Calu3 (cell line): ENCODE measurements around the gene AMD1. TPM values are rescaled to one million over a fixed set of nuclear protein-coding genes. Genes with fewer than 3 reads are reported as not detected.
A peak's percentile ranks its signal among the peaks of the same experiment; 100 is the strongest.

Experiments used
- BruUV-seq: library from RNA; stranded (reverse); fragments of 400-500 nt; replicated peaks from 2 replicates; lab custom pipeline; 2021; lab: Mats Ljungman, UMichigan
- CTCF ChIA-PET: fragments of 300-600 bp; sonication (Branson Sonifier 250); formaldehyde crosslinking; loops from one replicate; lab custom pipeline; 2022; ENCODE audit warnings: antibody characterized with exemption; lab: Charles Lee
- DNase-seq: peaks from one replicate; pipeline ENCODE4 v3.0.0; 2022
- H3K27ac Mint-ChIP-seq: one replicate; pipeline ENCODE4 v1.8.0; 2022; ENCODE audit warnings: mixed read lengths; ENCODE audit not compliant: unreplicated experiment
- H3K27me3 Mint-ChIP-seq: one replicate; pipeline ENCODE4 v1.8.0; 2022; ENCODE audit warnings: mixed read lengths; ENCODE audit not compliant: unreplicated experiment
- H3K36me3 Mint-ChIP-seq: one replicate; pipeline ENCODE4 v1.8.0; 2022; ENCODE audit warnings: mild to moderate bottlenecking, moderate library complexity, mixed read lengths; ENCODE audit not compliant: insufficient read depth, unreplicated experiment
- H3K4me1 Mint-ChIP-seq: one replicate; pipeline ENCODE4 v1.8.0; 2022; ENCODE audit warnings: mild to moderate bottlenecking, low read depth, mixed read lengths; ENCODE audit not compliant: unreplicated experiment
- H3K4me3 Mint-ChIP-seq: one replicate; pipeline ENCODE4 v1.8.0; 2022; ENCODE audit warnings: mild to moderate bottlenecking, low read depth, moderate library complexity, mixed read lengths; ENCODE audit not compliant: unreplicated experiment
- H3K9me3 Mint-ChIP-seq: one replicate; pipeline ENCODE4 v1.8.0; 2022; ENCODE audit warnings: low read depth, mixed read lengths; ENCODE audit not compliant: unreplicated experiment
- intact Hi-C: fragments of 100-400 bp; cut with micrococcal nuclease; formaldehyde crosslinking; loops from one replicate; pipeline ENCODE4 v1.10.0; 2022; ENCODE audit not compliant: unreplicated experiment
- total RNA-seq: library from RNA; stranded (reverse); gene quantifications from 2 replicates; pipeline ENCODE4 v1.2.3, GENCODE V29; 2022
- TF ChIP-seq, protein P1 (sequence below): fragments of 200-600 bp; IDR thresholded peaks from one replicate; pipeline ENCODE4 v1.8.0; 2022; ENCODE audit warnings: antibody characterized with exemption; ENCODE audit not compliant: unreplicated experiment

Gene AMD1
- total RNA-seq, 1 experiment from 2014 or later: 74.0 TPM

- TF ChIP-seq, protein P1, sequence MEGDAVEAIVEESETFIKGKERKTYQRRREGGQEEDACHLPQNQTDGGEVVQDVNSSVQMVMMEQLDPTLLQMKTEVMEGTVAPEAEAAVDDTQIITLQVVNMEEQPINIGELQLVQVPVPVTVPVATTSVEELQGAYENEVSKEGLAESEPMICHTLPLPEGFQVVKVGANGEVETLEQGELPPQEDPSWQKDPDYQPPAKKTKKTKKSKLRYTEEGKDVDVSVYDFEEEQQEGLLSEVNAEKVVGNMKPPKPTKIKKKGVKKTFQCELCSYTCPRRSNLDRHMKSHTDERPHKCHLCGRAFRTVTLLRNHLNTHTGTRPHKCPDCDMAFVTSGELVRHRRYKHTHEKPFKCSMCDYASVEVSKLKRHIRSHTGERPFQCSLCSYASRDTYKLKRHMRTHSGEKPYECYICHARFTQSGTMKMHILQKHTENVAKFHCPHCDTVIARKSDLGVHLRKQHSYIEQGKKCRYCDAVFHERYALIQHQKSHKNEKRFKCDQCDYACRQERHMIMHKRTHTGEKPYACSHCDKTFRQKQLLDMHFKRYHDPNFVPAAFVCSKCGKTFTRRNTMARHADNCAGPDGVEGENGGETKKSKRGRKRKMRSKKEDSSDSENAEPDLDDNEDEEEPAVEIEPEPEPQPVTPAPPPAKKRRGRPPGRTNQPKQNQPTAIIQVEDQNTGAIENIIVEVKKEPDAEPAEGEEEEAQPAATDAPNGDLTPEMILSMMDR: peak; percentile 40
- Mint-ChIP-seq H3K27me3 (no peaks in the 10 kb centered on the region), H3K4me3 (peak overlapping the region; percentile 85), H3K9me3 (no peaks in the 10 kb centered on the region), H3K4me1 (peaks cover 51% of the 10 kb centered on the region), H3K36me3 (peaks cover 55% of the 10 kb centered on the region), H3K27ac (peak overlapping the region; percentile 87)
- DNase-seq: peak; percentile 29
- CTCF ChIA-PET: interaction anchor here (0.6 to 3.0 kb wide), 7 partner anchors 17 to 260 kb away, joined by 3 to 31 read pairs (median 3); partner anchors contain the start of gene CDK19
- no TSS peak for BruUV-seq
- intact Hi-C loops: loop anchor here (1.0 to 5.0 kb wide), 3 partner anchors 132 to 352 kb away; no protein-coding TSS in a partner anchor
Observed at GRCh38 chr6:110878751-110879522, 4.4 kb downstream of the AMD1 start.

DNA sequence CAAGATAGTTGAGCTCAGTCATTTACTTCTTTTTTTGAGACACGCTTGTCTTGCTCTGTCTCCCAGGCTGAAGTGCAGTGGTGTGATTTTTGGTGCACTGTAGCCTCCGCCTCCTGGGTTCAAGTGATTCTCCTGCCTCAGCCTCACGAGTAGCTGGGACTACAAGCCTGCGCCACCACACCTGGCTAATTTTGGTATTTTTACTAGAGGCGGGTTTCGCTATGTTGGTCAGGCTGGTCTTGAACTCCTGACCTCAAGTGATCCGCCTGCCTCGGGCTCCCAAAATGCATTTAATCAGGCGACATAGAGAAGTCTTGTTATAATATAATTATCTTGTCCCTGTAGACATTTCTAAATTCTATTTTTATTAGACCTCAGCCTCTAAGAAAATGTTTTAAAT lies 6.1 kb downstream of the AMD1 start:
- Mint-ChIP-seq H3K27ac (no peak overlapping the region), H3K4me1 (peaks cover 62% of the 10 kb centered on the region), H3K36me3 (peaks cover 44% of the 10 kb centered on the region), H3K9me3 (no peaks in the 10 kb centered on the region), H3K27me3 (no peaks in the 10 kb centered on the region), H3K4me3 (peak overlapping the region; percentile 85)
- no TSS peak for BruUV-seq
- CTCF ChIA-PET: interaction anchor here (0.7 to 3.0 kb wide), 3 partner anchors 66 to 249 kb away, joined by 4 to 31 read pairs (median 5); partner anchors contain the start of gene CDK19
- intact Hi-C loops: loop anchor here (5.0 kb wide), 1 partner anchor 343 kb away; no protein-coding TSS in a partner anchor
- TF ChIP-seq, protein P1: no peak
- DNase-seq: no peak

DNA sequence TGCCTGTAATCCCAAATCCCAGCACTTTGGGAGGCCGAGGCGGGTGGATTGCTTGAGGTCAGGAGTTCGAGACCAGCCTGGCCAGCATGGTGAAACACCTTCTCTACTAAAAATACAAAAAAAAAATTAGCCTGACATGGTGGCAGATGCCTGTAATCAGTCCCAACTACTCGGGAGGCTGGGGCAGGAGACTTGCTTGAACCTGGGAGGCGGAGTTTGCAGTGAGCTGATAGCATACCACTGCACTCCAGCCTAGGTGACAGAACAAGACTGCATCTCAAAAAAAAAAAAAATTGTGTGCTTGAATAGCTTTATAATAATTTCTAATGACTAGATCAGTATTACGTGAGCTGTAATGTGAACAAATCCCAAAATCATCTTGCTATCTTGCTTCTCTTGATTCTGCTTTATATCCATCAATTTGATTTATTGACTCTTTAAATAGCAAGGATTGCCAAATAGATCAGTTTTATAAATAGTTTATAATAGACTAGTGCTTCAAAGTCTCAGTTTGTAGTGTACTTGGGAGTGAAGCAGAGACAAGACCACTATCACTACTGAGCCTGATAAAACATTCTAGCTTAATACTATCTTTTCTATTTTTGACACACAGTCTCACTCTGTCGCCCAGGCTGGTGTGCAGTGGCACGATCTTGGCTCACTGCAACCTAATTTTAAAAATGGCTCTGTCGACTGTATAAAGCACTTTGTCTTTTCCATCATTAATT lies 7.1 kb downstream of the AMD1 start:
- DNase-seq: no peak
- Mint-ChIP-seq H3K4me3 (peak overlapping the region; percentile 85), H3K27ac (peak overlapping the region; percentile 24), H3K36me3 (peaks cover 33% of the 10 kb centered on the region), H3K27me3 (no peaks in the 10 kb centered on the region), H3K9me3 (no peaks in the 10 kb centered on the region), H3K4me1 (peaks cover 62% of the 10 kb centered on the region)
- TF ChIP-seq, protein P1: no peak
- CTCF ChIA-PET: interaction anchor here (1.6 to 2.4 kb wide), 2 partner anchors 63 to 199 kb away, joined by 4 to 8 read pairs; no protein-coding TSS in a partner anchor
- intact Hi-C loops: loop anchor here (5.0 kb wide), 1 partner anchor 344 kb away; no protein-coding TSS in a partner anchor
- no TSS peak for BruUV-seq

GRCh38 chr6:110882274-110882619 lies 7.7 kb downstream of the AMD1 start:
- no TSS peak for BruUV-seq
- TF ChIP-seq, protein P1: no peak
- intact Hi-C loops: loop anchor here (5.0 kb wide), 1 partner anchor 345 kb away; no protein-coding TSS in a partner anchor
- CTCF ChIA-PET: interaction anchor here (0.8 to 2.4 kb wide), 4 partner anchors 8 to 200 kb away, joined by 3 to 8 read pairs (median 5); partner anchors contain the start of gene AMD1
- Mint-ChIP-seq H3K36me3 (peaks cover 28% of the 10 kb centered on the region), H3K9me3 (no peaks in the 10 kb centered on the region), H3K4me3 (peak overlapping the region; percentile 14), H3K4me1 (peaks cover 62% of the 10 kb centered on the region), H3K27ac (peak overlapping the region; percentile 20), H3K27me3 (no peaks in the 10 kb centered on the region)
- DNase-seq: no peak
